OCI-LY1 (cell line): ENCODE results near the gene USP24.

Experiments
- CTCF ChIP-seq: fragments of 200-600 bp; sonication (generic), shearing (Covaris generic); IDR thresholded peaks from 2 replicates; pipeline ENCODE4 v1.5.1; 2017; ENCODE audit warnings: mild to moderate bottlenecking, antibody characterized with exemption, low read length, moderate library complexity, mixed read lengths
- EZH2 ChIP-seq: fragments of 200-600 bp; sonication (generic), shearing (Covaris generic); IDR thresholded peaks from 2 replicates; pipeline ENCODE4 v1.8.0; 2017; ENCODE audit warnings: borderline replicate concordance, mixed run types, mild to moderate bottlenecking, antibody characterized with exemption, low read length, moderate library complexity, mixed read lengths

GRCh38 chr1:55224729-55225128, 9.6 kb upstream of the USP24 start:
- no peak for TF ChIP-seq CTCF
- no peak for TF ChIP-seq EZH2
